SK-N-SH (cell line): ENCODE measurements around the gene TELO2. TPM values are rescaled to one million over a fixed set of nuclear protein-coding genes. Genes with fewer than 3 reads are reported as not detected.

Experiments
- CTCF ChIA-PET: fragments of 300-600, 350-600 bp; formaldehyde crosslinking; extraction: SDS; loops from one replicate; lab custom pipeline; 2021; lab: Yijun Ruan, JAX
- POLR2A ChIA-PET: fragments of 350-600 bp; sonication (Branson Sonifier 250); formaldehyde crosslinking; extraction: SDS; loops from one replicate; lab custom pipeline; 2020; ENCODE audit warnings: antibody characterized with exemption, inconsistent platforms; lab: Yijun Ruan, JAX
- DNase-seq: peaks from one replicate; pipeline ENCODE4 v3.0.0; 2012
- H2AFZ ChIP-seq: fragments of 200-600 bp; sonication (generic); 2 replicates; pipeline ENCODE4 v1.8.1; 2016; ENCODE audit warnings: antibody characterized with exemption, mild to moderate bottlenecking, low read depth
- H3F3A ChIP-seq: fragments of 200-600 bp; sonication (generic); replicated peaks from 2 replicates; pipeline ENCODE3; 2016; ENCODE audit warnings: antibody characterized with exemption, mild to moderate bottlenecking; ENCODE audit not compliant: insufficient read depth
- H3K27ac ChIP-seq, 2 experiments: fragments of 200-500 bp in 1 of 2; fragments of 200-600 bp in 1 of 2; sonication (Bioruptor generic) in 1 of 2; sonication (generic), shearing (Covaris generic) in 1 of 2; 2 replicates each; pipeline versions ENCODE4 v1.5.1 to v1.6.1; 2014 to 2016; ENCODE audit warnings: low read depth in 2 of 2, inconsistent platforms in 1 of 2, low read length in 1 of 2, mild to moderate bottlenecking in 1 of 2, mixed read lengths in 1 of 2
- H3K27me3 ChIP-seq: fragments of 200-600 bp; sonication (generic), shearing (Covaris generic); 2 replicates; pipeline ENCODE4 v1.6.1; 2016; ENCODE audit warnings: mixed run types; ENCODE audit not compliant: insufficient read depth
- H3K36me3 ChIP-seq, 2 experiments: fragments of 200-500 bp in 1 of 2; fragments of 200-600 bp in 1 of 2; sonication (Bioruptor generic) in 1 of 2; sonication (generic) in 1 of 2; replicated peaks in 1 of 2; 2 replicates each; pipeline versions ENCODE3 to v1.5.1; 2014 to 2016; ENCODE audit warnings: low read length in 1 of 2, mild to moderate bottlenecking in 1 of 2; ENCODE audit not compliant: insufficient read depth in 2 of 2, control insufficient read depth in 1 of 2
- H3K4me1 ChIP-seq, 2 experiments: fragments of 200-500 bp in 1 of 2; fragments of 200-600 bp in 1 of 2; sonication (Bioruptor generic) in 1 of 2; sonication (generic), shearing (Covaris generic) in 1 of 2; 2 replicates each; pipeline versions ENCODE4 v1.5.1 to v1.6.1; 2014 to 2016; ENCODE audit warnings: low read depth in 1 of 2, low read length in 1 of 2, mixed run types in 1 of 2; ENCODE audit not compliant: insufficient read depth in 2 of 2, control insufficient read depth in 1 of 2
- H3K4me2 ChIP-seq: fragments of 200-600 bp; sonication (generic), shearing (Covaris generic); 2 replicates; pipeline ENCODE4 v1.6.1; 2017; ENCODE audit warnings: mixed run types
- H3K4me3 ChIP-seq, 2 experiments: fragments of 200-500 bp in 1 of 2; fragments of 200-600 bp in 1 of 2; sonication (Bioruptor generic) in 1 of 2; sonication (generic), shearing (Covaris generic) in 1 of 2; 2 replicates each; pipeline versions ENCODE4 v1.5.1 to v1.8.1; 2014 to 2016; ENCODE audit warnings: low read depth in 2 of 2, inconsistent platforms in 1 of 2, low read length in 1 of 2, mild to moderate bottlenecking in 1 of 2, mixed read lengths in 1 of 2, moderate library complexity in 1 of 2
- H3K79me2 ChIP-seq: fragments of 200-600 bp; sonication (generic); 2 replicates; pipeline ENCODE4 v1.8.1; 2017; ENCODE audit warnings: mild to moderate bottlenecking; ENCODE audit not compliant: insufficient read depth
- H3K9ac ChIP-seq: fragments of 200-600 bp; sonication (generic); 2 replicates; pipeline ENCODE4 v1.6.1; 2017; ENCODE audit warnings: mixed run types
- H3K9me2 ChIP-seq: fragments of 200-600 bp; sonication (generic); 2 replicates; pipeline ENCODE4 v1.6.1; 2017; ENCODE audit warnings: mixed run types
- H3K9me3 ChIP-seq: fragments of 200-600 bp; sonication (generic); 2 replicates; pipeline ENCODE4 v1.6.1; 2017; ENCODE audit warnings: mixed run types, mild to moderate bottlenecking, moderate library complexity
- H4K20me1 ChIP-seq: fragments of 200-600 bp; sonication (generic); 2 replicates; pipeline ENCODE4 v1.6.1; 2017; ENCODE audit warnings: mild to moderate bottlenecking, mixed run types; ENCODE audit not compliant: insufficient read depth
- CHD2 ChIP-seq: fragments of 150-350 bp; IDR thresholded peaks from 2 replicates; pipeline ENCODE4 v1.6.1; 2018; ENCODE audit warnings: low read length; ENCODE audit not compliant: partially characterized antibody
- CTCF ChIP-seq: fragments of 200-600 bp; sonication (generic); IDR thresholded peaks from 2 replicates; pipeline ENCODE4 v1.6.1; 2017; ENCODE audit warnings: antibody characterized with exemption, mild to moderate bottlenecking, moderate library complexity
- FOXM1 ChIP-seq: IDR thresholded peaks from 2 replicates; pipeline ENCODE4 v1.4.0; 2012; ENCODE audit warnings: low read depth, mild to moderate bottlenecking
- IRF3 ChIP-seq: fragments of 150-350 bp; IDR thresholded peaks from 2 replicates; pipeline ENCODE4 v1.6.1; 2016; ENCODE audit warnings: mild to moderate bottlenecking, low read depth, low read length
- JUND ChIP-seq: IDR thresholded peaks from 2 replicates; pipeline ENCODE4 v1.4.0; 2012
- MAX ChIP-seq: IDR thresholded peaks from 2 replicates; pipeline ENCODE4 v1.4.0; 2012; ENCODE audit warnings: low read depth
- MEF2A ChIP-seq: IDR thresholded peaks from 2 replicates; pipeline ENCODE4 v1.4.0; 2012; ENCODE audit warnings: low read depth, borderline replicate concordance
- MXI1 ChIP-seq: IDR thresholded peaks from 2 replicates; pipeline ENCODE4 v1.6.1; 2012; ENCODE audit warnings: mild to moderate bottlenecking, low read depth, low read length, improper control_type of control experiment
- NFIC ChIP-seq: IDR thresholded peaks from 2 replicates; pipeline ENCODE4 v1.4.0; 2012; ENCODE audit warnings: borderline replicate concordance
- POLR2AphosphoS5 ChIP-seq: IDR thresholded peaks from 2 replicates; pipeline ENCODE4 v1.6.1; 2012; ENCODE audit warnings: low read depth, low read length
- RXRA ChIP-seq: IDR thresholded peaks from 2 replicates; pipeline ENCODE4 v1.4.0; 2012; ENCODE audit warnings: low read depth, mild to moderate bottlenecking, borderline replicate concordance
- SIN3A ChIP-seq: IDR thresholded peaks from 2 replicates; pipeline ENCODE4 v1.6.1; 2012; ENCODE audit warnings: low read depth, mild to moderate bottlenecking, low read length, moderate library complexity, borderline replicate concordance
- TAF1 ChIP-seq: IDR thresholded peaks from 2 replicates; pipeline ENCODE4 v1.6.1; 2012; ENCODE audit warnings: low read depth, mild to moderate bottlenecking, low read length, moderate library complexity, borderline replicate concordance
- TCF12 ChIP-seq: IDR thresholded peaks from 2 replicates; pipeline ENCODE4 v1.4.0; 2012
- TEAD4 ChIP-seq: IDR thresholded peaks from 2 replicates; pipeline ENCODE4 v1.4.0; 2012; ENCODE audit warnings: mild to moderate bottlenecking, borderline replicate concordance; ENCODE audit not compliant: insufficient read depth
- WGBS: methylation state at CpG from one replicate; pipeline ENCODE4 v1.1.6; 2017; ENCODE audit warnings: low lambda C conversion rate; 5-methylcytosine and 5-hydroxymethylcytosine counted together
- polyA plus RNA-seq, 3 experiments: library from polyadenylated mRNA; depleted of rRNA; stranded (reverse); fragments of >200 nt; gene quantifications; 2 replicates each; pipeline ENCODE4 v1.2.3, GENCODE V29; 2012
- TF ChIP-seq, protein P1 (sequence below): IDR thresholded peaks from 2 replicates; pipeline ENCODE4 v1.4.0; 2012; ENCODE audit warnings: low read depth, borderline replicate concordance

Gene TELO2
- polyA plus RNA-seq, 1 of the 3 experiments (the other 2 are of a cell fraction), result 24.2 TPM

DNA sequence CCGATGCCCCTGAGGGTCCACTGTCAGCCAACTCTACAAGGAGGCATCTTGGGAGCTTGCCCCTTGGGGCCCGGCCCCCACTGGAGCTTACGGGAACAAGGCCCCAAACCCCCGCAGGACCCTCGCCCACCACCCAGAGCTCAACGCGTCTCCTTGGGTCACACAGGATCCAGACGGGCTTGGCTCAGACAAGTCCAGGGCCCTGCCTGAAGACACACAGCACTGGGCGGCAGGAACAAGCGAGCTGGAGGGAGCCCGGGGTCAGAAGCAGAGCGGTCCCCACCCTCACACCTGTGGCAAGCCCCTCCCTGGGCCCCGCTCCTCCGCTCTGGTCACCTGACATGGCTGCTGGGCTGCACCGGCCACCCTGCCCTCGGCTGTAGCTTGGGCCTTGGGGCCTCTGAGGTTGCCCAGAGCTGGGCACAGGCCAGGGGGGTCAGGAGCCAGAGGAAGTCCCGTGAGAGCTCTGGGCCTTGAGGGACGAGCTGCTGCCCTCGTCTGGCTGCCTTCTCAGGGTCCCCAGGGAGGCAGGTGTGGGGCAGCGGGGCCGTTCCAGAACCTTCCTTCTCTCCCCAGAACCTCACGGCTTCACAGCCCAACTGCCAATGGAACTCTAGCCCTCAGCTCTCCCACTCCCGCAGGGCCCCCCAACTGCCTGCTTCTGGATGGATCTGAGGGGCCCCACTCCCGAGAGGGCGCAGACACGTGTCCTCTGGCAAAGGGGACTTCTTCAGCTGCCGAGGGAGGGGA lies 49.0 kb upstream of the TELO2 start, which contains the start of gene CCDC154:
CCDC154 (minus strand) TSS at position 577 of the 750 bp plus-strand sequence; CDS start at position 343, 234 bp downstream.
- H3K36me3 ChIP-seq, result peaks cover 0 to 6% of the 10 kb centered on the region in 2 experiments
- WGBS, result 84% methylated on average over 20 of the region's 27 CpGs
- TF ChIP-seq, protein P1, sequence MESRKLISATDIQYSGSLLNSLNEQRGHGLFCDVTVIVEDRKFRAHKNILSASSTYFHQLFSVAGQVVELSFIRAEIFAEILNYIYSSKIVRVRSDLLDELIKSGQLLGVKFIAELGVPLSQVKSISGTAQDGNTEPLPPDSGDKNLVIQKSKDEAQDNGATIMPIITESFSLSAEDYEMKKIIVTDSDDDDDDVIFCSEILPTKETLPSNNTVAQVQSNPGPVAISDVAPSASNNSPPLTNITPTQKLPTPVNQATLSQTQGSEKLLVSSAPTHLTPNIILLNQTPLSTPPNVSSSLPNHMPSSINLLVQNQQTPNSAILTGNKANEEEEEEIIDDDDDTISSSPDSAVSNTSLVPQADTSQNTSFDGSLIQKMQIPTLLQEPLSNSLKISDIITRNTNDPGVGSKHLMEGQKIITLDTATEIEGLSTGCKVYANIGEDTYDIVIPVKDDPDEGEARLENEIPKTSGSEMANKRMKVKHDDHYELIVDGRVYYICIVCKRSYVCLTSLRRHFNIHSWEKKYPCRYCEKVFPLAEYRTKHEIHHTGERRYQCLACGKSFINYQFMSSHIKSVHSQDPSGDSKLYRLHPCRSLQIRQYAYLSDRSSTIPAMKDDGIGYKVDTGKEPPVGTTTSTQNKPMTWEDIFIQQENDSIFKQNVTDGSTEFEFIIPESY, result no peak
- TF ChIP-seq CHD2 (no peak), NFIC (no peak), IRF3 (no peak), RXRA (no peak), SIN3A (no peak), FOXM1 (no peak), MAX (no peak), TCF12 (no peak), MEF2A (no peak)
- TF ChIP-seq, all 33 proteins: peak for 0
- H3K9me2 ChIP-seq, result no peaks in the 10 kb centered on the region
- ChIA-PET POLR2A (interaction anchor here (1.4 kb wide), 1 partner anchor 23 kb away, joined by 6 read pairs; the partner anchor contains the start of gene UQCC4), CTCF (interaction anchor here (0.6 kb wide), 1 partner anchor 75 kb away, joined by 3 read pairs; no protein-coding TSS in a partner anchor)
- H3K4me1 ChIP-seq, result no peaks in the 10 kb centered on the region
- no peak within 1 kb of the TSS for H3K4me3 ChIP-seq
- DNase-seq, result no peak
- H3K79me2 ChIP-seq, result no peaks in the 10 kb centered on the region
- no peak within 1 kb of the TSS for H3K27ac ChIP-seq
- no peaks in the 10 kb centered on the region for H3K9me3 ChIP-seq
- no peak within 1 kb of the TSS for H3K4me2 ChIP-seq
- H4K20me1 ChIP-seq, result no peaks in the 10 kb centered on the region
- no peak within 1 kb of the TSS for H2AFZ ChIP-seq
- no peak within 1 kb of the TSS for H3K9ac ChIP-seq
- H3K27me3 ChIP-seq, result no peaks in the 10 kb centered on the region
- no peaks in the 10 kb centered on the region for H3F3A ChIP-seq

- no peaks in the 10 kb centered on the region for H3F3A ChIP-seq
- no peaks in the 10 kb centered on the region for H3K79me2 ChIP-seq
- ChIA-PET POLR2A (no interaction called here), CTCF (no interaction called here)
- no peaks in the 10 kb centered on the region for H3K9me3 ChIP-seq
- WGBS, result 89% methylated on average over 30 of the region's 48 CpGs
- H3K4me2 ChIP-seq, result no peak overlapping the region
- H3K9ac ChIP-seq, result no peak overlapping the region
- DNase-seq, result no peak
- H3K9me2 ChIP-seq, result no peaks in the 10 kb centered on the region
- H3K36me3 ChIP-seq, result peaks cover 0 to 8% of the 10 kb centered on the region in 2 experiments
- no peak overlapping the region for H2AFZ ChIP-seq
- no peak overlapping the region for H3K4me3 ChIP-seq
- no peaks in the 10 kb centered on the region for H4K20me1 ChIP-seq
- H3K27me3 ChIP-seq, result no peaks in the 10 kb centered on the region
- H3K27ac ChIP-seq, result no peak overlapping the region
- H3K4me1 ChIP-seq, result no peaks in the 10 kb centered on the region
- TF ChIP-seq MXI1, result no peak
- TF ChIP-seq MAX, result no peak
- TF ChIP-seq CTCF, result no peak
- TF ChIP-seq TAF1, result no peak
- TF ChIP-seq, protein P1, result no peak
- no peak for TF ChIP-seq JUND
- TF ChIP-seq POLR2AphosphoS5, result no peak
- no peak for TF ChIP-seq SIN3A
- TF ChIP-seq TEAD4, result no peak
- TF ChIP-seq CHD2, result no peak
These were observed 48.2 kb upstream of the TELO2 start for GRCh38 chr16:1444730-1445517.
